ENCODE measurements around the gene OTX1.

OTX1 gene

GRCh38 chr2:63029058-63029457 is 21.6 kb upstream of the OTX1 start:
- H3K4me3 ChIP-seq (ENCODE audit: low read depth, low read length) = no peak overlapping the region
- in situ Hi-C loops (cut with HindIII; ENCODE audit: low sequenced_read_pairs) = no loop called here
- DNase-seq (ENCODE audit: low read depth, low spot score) = peak; percentile 13
- TF ChIP-seq CTCF (IDR thresholded peaks at IDR 0.05; ENCODE audit: low read depth, low read length) = no peak

- in situ Hi-C loops (cut with HindIII; ENCODE audit: low sequenced_read_pairs) = no loop called here
- TF ChIP-seq CTCF (IDR thresholded peaks at IDR 0.05; ENCODE audit: low read depth, low read length) = no peak
- H3K4me3 ChIP-seq (ENCODE audit: low read depth, low read length) = no peak overlapping the region
- DNase-seq (ENCODE audit: low read depth, low spot score) = no peak
Measured at GRCh38 chr2:63034526-63034925, 16.1 kb upstream of the OTX1 start.

GRCh38 chr2:63035169-63035568 is 15.5 kb upstream of the OTX1 start:
- no peak for DNase-seq (ENCODE audit: low read depth, low spot score)
- TF ChIP-seq CTCF (IDR thresholded peaks at IDR 0.05; ENCODE audit: low read depth, low read length) = no peak
- in situ Hi-C loops (cut with HindIII; ENCODE audit: low sequenced_read_pairs) = no loop called here

GRCh38 chr2:63035660-63036059 is 15.0 kb upstream of the OTX1 start:
- TF ChIP-seq CTCF (IDR thresholded peaks at IDR 0.05; ENCODE audit: low read depth, low read length) = no peak
- H3K4me3 ChIP-seq (ENCODE audit: low read depth, low read length) = no peak overlapping the region
- in situ Hi-C loops (cut with HindIII; ENCODE audit: low sequenced_read_pairs) = no loop called here
- no peak for DNase-seq (ENCODE audit: low read depth, low spot score)

More at GRCh38 chr2:63035169-63035568, 15.5 kb upstream of the OTX1 start:
- no peak overlapping the region for H3K4me3 ChIP-seq (ENCODE audit: low read depth, low read length)

- no peak overlapping the region for H3K4me3 ChIP-seq (ENCODE audit: low read depth, low read length)
- in situ Hi-C loops (cut with HindIII; ENCODE audit: low sequenced_read_pairs) = no loop called here
- DNase-seq (ENCODE audit: low read depth, low spot score) = no peak
- no peak for TF ChIP-seq CTCF (IDR thresholded peaks at IDR 0.05; ENCODE audit: low read depth, low read length)
Measured at GRCh38 chr2:63038034-63038433, 12.6 kb upstream of the OTX1 start.

GRCh38 chr2:63040586-63040985 is 10.0 kb upstream of the OTX1 start:
- in situ Hi-C loops (cut with HindIII; ENCODE audit: low sequenced_read_pairs) = no loop called here
- no peak overlapping the region for H3K4me3 ChIP-seq (ENCODE audit: low read depth, low read length)
- no peak for DNase-seq (ENCODE audit: low read depth, low spot score)
- TF ChIP-seq CTCF (IDR thresholded peaks at IDR 0.05; ENCODE audit: low read depth, low read length) = no peak

- in situ Hi-C loops (cut with HindIII; ENCODE audit: low sequenced_read_pairs) = no loop called here
- DNase-seq (ENCODE audit: low read depth, low spot score) = no peak
- no peak for TF ChIP-seq CTCF (IDR thresholded peaks at IDR 0.05; ENCODE audit: low read depth, low read length)
- H3K4me3 ChIP-seq (ENCODE audit: low read depth, low read length) = no peak overlapping the region
Measured at GRCh38 chr2:63041592-63041991, 9.0 kb upstream of the OTX1 start.

Measured in astrocyte of the spinal cord (primary cell).